HG03457 (cell line): ENCODE measurements around the gene GIMAP4.
"Not testable (repeated sequence)": the region's sequence is repeated elsewhere in the genome, so short reads cannot be mapped to it uniquely, and the experiment has no call there.

Experiments
- ATAC-seq: cut with Tn5 transposase; IDR thresholded peaks from one replicate; pipeline ENCODE4 v1.9.1; 2021; ENCODE audit warnings: moderate number of reproducible peaks; ENCODE audit not compliant: unreplicated experiment

Gene GIMAP4

DNA sequence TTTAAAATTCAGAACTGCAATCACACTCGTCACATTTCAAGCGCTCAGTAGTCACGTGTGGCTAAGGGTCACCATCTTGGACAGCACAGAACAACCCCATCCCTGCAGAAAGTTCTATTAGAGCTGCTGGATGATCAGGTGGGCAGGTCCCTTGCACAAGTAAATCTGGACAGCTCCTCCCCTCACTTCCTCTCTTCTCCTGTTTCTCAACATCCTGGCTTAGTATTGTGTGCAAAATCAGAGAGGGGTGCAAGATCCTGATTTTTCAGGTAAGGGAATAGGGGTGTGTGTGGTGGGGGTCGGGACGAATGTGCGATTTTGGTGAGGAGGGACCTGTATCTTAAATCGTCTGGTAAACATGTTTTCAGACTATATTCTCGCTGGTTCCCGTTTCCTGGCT is at the start of gene GIMAP4:
GIMAP4 (plus strand) TSS at position 222 of the 400 bp plus-strand sequence. CDS start 2,512 bp downstream, outside the sequence.
- no peak for ATAC-seq

DNA sequence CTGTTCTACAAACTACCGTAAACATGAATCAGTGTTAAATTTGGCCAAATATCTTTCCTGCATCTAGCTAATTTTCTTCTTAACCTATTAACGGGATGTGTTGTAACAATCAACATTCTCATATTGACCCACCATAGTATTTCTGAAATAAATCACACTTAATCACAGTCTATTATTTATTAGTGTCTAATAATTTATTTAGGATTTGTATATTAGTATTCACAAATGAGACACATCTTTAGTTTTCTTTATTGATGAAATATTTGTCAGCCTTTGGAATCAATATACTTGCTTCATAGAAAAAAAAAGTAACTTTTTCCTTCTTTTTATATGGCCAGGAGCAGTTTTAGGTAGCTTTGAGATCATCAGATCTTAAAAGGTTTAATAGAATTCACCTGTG is 47.9 kb upstream of the GIMAP4 start:
- ATAC-seq, result no peak

DNA sequence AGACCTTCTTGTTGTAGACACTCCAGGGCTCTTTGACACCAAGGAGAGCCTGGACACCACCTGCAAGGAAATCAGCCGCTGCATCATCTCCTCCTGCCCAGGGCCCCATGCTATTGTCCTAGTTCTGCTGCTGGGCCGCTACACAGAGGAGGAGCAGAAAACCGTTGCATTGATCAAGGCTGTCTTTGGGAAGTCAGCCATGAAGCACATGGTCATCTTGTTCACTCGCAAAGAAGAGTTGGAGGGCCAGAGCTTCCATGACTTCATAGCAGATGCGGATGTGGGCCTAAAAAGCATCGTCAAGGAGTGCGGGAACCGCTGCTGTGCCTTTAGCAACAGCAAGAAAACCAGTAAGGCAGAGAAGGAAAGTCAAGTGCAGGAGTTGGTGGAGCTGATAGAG is 47.0 kb upstream of the GIMAP4 start:
- ATAC-seq, result no peak

DNA sequence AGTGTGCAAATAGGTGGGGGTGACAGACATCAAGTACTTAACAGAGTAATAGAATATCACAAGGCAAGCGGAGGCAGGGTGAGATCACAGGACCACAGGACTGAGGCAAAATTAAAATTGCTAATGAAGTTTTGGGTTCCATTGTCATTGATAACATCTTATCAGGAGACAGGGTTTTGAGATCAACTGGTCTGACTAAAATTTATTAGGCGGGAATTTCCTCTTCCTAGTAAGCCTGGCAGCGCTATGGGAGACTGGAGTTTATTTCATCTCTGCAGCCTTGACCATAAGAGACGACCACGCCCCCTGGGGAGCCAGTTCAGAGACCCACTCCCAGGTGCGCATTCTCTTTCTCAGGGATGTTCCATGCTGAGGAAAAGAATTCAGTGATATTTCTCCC is 44.3 kb upstream of the GIMAP4 start:
- ATAC-seq, result not testable (repeated sequence)

DNA sequence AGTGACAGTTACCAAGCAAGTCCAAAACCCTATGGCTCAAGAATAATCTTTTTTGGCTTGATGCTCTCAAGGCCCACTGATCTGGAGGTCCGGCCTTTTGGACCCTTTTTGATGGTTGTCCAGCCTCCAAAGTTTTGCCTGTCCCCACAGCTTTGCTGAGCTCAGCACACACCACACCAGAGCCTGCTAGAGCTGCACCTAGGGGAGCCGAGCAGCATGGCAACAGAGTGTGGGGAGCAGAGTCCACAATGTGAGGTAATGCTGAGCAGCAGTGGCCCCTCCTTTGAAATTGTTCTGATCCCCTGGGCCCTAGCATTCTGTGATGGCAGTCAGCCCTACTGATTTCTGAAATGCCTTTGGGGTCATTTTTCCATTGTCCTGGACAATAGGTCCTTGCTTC is 43.2 kb upstream of the GIMAP4 start:
- no peak for ATAC-seq

DNA sequence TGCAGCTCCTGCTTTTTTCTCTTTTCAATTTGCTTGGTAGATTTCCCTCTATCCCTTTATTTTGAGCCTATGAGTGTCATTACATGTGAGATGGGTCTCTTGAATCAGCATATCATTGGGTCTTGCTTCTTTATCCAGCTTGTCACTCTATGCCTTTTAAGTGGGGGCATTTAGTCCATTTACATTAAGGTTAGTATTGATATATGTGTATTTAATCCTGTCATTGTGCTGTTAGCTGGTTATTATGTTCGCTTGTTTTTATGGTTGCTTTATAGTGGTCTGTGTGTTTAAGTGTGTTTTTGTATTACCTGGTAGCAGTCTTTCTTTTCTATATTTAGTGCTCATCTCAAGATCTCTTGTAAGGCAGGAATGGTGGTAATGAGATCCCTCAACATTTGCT is 35.5 kb upstream of the GIMAP4 start:
- ATAC-seq, result no peak

DNA sequence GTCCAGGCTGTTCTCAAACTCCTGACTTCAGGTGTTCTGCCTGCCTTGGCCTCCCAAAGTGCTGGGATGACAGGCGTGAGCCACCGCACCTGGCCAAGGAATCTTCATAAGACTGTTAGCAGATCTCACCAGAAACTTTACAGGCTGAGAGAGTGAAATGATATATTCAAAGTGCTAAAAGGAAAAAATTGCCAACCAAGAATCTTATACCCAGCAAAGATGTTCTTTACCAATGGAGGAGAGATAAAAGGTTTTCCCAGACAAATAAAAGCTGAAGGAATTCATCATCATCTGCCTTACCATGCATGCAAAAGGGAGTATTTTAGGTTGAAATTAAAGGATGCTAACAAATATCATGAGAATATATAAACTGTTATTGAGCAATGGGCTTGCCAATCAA is 28.9 kb upstream of the GIMAP4 start:
- no peak for ATAC-seq

DNA sequence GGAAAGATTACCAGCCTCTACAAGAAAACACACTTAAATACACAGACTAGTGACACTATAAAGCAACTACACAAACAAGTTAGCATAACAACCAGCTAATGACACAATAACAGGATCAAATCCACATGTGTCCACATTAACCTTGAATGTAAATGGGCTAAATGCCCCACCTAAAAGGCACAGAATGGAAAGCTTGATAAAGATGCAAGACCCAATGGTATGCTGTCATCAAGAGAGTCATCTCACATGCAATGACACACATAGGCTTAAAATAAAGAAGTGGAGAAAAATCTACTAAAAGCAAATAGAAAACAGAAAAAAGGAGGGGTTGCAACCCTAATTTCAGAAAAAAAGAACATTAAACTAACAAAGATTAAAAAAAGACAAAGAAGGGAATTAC is 14.0 kb upstream of the GIMAP4 start:
- ATAC-seq, result no peak

DNA sequence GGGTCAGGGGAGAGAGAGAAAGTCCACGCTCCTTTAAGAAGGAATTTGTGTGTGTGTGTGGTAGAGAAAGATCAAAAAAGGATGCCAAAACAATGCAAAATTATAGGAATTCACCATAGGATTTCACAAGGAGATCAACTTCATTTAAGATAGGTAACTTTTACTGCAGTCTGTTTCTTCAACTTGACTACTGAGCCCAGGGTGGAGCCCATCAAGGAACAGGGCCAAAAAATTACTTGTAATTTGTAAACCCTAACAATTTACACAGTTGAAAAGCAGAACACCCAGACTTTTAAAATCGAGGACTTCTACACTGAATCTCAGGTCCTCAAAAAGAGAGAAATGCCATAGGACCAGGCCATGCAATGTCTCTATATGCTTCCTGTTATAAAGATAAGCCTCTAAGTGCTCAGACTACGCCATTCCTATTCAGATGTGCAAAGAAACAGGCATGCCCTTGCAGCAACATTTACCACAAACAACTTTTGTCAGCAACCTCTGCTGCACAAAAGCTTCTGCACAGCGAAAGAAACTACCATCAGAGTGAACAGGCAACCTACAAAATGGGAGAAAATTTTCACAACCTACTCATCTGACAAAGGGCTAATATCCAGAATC is 10.6 kb upstream of the GIMAP4 start:
- no peak for ATAC-seq

DNA sequence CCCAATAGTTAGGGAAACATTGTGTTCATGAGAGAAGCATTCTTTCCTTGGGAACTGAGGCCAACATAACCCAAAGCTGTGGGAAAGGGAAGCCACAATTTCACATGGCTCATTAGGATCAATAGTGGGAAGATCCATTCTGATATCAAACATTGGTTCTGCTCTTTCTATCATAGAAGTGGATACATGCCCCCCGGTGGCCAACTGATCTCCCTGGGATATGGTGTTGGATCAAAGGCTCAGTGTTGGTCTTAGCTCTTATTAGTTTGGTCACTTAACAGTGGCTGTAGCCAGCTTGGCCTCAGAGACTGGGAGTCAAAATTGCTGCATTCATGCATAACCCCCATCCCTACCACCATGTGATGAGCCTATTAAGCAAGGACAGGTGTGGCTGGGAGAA is 6.7 kb upstream of the GIMAP4 start:
- ATAC-seq, result no peak

DNA sequence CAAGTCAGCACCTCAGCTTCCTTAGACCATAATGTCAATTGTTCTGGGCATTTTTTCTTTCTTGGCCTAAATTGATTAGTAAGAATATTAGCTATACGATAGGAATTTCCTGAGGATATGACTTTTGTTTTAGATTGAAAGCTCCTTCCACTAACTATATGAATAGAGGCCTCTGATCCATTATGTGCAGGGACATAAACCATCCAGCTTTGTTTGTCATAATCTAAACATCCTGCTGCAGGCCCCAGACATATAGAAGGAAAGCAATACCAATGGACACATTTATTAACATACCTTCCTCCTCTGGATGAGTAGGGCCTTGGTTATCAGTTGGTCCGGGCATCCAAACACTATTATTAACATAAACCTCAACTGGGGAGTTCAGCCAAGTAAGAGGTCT is 4.3 kb upstream of the GIMAP4 start:
- no peak for ATAC-seq

DNA sequence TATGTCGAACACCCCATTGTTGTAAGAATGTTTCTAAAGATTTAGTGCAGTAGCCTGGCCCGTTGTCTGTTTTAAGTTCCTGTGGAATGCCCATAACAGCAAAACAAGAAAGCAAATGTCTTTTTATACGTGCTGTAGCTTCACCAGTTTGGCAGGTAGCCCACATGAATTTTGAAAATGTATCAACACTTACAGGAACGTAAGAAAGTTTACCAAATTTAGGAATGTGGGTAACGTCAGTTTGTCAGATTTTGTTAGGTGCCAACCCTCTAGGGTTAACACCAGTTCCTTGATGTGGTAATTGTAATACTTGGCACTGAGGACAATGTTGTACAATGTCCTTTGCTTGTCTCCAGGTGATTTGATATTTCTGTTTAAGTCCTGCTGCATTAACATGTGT is 3.2 kb upstream of the GIMAP4 start:
- ATAC-seq, result no peak

DNA sequence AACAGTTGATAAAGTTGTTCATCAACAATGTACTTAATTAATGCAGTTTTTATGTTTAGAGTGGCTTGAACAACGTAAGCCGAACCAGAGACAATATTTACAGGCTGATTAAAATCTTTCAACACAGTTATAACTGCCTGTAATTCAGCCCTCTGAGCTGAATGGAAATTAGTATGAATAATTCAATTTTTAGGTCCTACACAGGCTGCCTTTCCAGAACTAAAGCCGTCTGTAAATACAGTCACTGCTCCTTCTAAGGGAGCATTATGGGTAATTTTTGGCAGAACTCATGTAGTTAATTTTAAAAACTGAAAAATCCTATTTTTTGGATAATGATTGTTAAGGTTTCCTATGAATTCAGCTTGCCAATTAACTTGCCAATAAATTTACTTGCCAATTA is 2.6 kb upstream of the GIMAP4 start:
- ATAC-seq, result no peak

DNA sequence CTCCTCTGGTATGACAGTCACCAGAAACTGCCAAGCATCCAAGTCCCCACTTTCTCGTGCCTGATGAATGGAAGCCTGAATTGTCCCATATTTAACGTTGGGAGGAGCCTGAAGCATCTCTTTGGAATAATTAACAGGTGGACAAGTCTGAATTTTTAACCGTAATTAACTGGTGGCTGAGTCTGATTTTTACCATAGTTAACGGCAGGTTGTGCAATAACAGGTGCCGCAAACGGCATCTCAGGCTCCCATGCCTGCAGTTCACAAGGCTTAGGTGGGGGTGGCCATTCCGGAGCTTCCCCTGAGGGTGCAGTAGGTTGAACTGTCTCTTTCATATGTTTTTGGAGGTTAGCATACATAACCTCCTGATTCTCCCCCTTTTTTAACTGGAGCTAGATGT is 2.0 kb upstream of the GIMAP4 start:
- ATAC-seq, result no peak

DNA sequence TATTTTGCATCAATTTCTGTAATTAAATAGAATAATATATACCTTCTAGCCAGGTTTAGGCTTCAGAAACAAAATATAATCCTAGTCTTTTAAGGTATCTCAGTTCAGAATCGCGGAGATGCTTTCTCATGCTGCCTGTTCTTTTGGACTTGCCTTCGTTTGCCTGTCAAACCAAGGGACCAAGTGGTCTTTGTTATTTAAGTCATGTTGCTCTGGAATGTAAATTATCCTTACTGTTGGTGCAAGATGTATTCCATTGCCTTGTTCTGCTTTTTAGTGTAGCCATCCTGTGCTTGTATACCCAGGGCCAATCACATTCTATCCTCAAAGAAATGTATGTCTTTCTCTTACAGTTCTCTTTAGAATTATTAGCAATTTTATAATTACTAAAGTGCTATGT is 1.1 kb upstream of the GIMAP4 start:
- ATAC-seq, result no peak

DNA sequence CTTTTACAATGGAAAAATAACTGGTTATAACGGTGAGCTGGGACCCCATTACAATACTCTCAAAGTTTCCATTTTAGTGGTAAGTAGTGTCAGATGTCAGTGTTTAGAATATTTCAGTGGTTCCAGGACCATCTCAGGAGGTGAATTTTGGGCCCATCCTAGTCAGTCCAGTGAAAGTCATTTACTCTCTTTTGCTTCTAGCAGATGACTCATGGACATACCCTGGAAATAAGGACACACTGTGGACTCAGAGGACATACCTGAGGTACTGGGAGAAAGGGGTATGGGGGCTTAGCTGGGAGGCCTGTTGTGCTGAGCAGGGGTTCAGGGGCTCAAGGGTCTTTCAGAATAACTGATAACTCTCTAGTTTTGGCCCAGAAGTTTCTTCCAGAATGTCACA is 618 bp upstream of the GIMAP4 start:
- no peak for ATAC-seq

DNA sequence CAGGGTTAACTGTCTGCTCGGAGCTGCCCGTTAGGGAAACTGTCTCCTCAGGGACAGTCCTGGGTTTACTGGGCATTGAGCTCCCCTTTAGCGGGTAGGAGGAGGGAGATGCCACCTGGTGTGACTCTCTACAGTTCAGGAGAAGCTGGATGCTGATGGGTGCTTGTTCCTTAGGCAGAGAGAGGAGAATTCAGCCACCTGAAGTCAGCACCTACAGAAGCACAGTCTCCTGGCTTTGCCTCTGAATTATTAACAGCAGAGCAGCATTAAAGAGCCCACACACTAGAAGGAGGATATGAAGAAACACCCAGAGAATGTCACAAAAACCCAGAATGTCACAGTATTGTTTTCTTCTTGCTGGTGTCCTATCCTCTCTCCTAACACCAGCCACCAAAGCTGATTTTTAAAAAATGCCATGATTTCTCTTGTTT is 696 bp downstream of the GIMAP4 start:
- ATAC-seq, result no peak

DNA sequence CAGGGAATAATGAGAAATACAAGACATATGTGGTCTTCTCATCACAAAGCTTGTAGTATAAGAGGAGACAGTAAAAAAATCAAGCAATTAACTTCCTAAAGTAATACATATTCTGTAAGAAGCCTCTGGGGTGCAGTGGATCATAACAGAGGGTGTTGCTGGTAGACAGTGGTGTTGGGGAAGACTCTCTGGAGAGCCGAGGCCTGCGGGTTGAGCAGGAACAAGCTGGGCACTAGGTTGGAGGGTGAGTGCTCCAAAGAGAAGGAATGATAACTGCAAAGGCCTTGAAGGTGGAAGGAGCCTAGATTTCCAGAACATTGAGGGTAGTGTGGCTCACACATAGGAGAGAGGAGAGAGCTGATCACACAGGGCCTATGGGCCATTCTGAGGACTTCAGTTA is 1.5 kb downstream of the GIMAP4 start:
- no peak for ATAC-seq

DNA sequence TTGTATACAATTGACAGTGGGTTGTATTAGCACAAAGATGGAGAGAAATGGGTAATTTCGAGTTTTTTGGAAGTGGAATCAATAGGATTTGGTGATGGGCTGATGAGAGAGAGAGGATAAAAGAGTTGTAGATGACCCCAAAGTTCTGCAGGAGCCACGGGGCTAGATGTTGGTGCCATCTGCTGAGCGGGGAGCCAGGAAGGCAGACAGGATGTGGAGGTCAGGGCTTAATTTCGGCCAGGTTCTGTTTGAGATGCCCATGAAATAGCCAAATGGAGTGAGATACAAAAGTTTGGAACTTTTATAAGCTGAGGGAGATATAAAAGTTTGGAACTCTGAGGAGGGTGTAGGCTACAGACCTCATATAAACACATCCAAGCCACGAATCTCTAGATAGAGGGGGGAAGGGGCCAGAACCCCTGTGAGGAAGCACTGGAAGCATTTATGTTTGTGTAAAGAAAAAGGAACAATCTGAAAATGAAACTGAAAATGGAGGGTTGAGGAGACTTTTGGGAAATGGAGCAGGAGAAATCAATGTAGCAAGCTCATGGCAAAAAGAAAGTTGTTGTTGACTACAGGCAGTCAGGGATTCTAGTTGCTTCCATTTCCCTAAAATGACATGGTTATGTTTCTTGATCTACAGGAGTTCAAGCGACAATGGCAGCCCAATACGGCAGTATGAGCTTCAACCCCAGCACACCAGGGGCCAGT is 2.2 kb downstream of the GIMAP4 start:
- no peak for ATAC-seq

DNA sequence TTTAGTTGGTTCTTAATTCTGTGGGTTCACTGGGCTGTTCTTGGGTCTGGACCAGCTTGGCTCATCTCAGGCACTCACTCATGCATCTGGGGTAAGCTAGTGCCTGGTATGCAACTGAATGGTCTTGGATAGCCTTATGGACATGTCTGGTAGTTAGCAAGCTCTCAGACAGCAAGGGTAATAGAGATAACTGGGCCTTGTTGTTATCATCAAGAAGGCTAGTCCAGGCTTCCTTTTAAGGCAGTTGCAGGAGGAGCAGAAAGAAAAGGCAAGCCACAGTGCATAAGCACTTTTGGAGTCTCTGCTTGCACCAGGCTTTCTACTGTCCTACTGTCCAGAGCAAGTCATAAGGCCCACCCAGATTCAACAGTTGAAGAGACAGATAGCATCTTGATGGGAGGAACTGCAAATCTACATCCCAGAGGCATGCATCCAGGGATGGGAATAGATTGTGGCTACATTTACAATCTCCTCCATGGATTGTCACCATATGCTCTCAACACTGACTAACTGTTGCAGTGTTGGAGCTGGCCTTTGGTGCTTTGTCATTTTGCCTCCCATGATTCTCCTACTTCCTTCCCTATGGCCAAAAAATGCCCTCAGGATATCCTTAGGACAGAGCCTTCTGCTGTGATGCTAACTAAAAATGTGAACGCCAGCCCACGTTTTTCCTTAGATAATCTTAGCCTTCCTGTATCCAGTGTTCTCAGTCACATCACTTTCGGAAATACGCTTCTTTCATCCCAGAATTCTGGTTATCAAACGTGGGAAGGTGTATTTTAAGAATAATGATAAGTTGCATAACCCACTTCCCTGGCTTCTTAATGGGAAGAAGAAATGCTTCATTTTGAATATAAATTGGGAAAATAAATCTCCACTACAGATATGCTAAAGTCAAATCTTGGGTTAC is 3.6 kb downstream of the GIMAP4 start:
- ATAC-seq, result no peak

DNA sequence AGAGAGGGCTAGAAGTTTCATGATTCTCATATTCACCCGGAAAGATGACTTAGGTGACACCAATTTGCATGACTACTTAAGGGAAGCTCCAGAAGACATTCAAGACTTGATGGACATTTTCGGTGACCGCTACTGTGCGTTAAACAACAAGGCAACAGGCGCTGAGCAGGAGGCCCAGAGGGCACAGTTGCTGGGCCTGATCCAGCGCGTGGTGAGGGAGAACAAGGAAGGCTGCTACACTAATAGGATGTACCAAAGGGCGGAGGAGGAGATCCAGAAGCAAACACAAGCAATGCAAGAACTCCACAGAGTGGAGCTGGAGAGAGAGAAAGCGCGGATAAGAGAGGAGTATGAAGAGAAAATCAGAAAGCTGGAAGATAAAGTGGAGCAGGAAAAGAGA is 5.3 kb downstream of the GIMAP4 start:
- no peak for ATAC-seq
